ENCODE results near the gene OR6C4.
"Not testable (repeated sequence)": the region's sequence is repeated elsewhere in the genome, so short reads cannot be mapped to it uniquely, and the experiment has no call there.

OR6C4 gene

GRCh38 chr12:55549302-55549701 lies at the start of gene OR6C4:
Gene OR6C4, plus strand, starts transcription at chr12:55549602. Its CDS starts 1,625 bp downstream, at chr12:55551227.
- DNase-seq (ENCODE audit: low spot score) = no peak

GRCh38 chr12:55499810-55500252 lies 49.6 kb upstream of the OR6C4 start:
- peak; percentile 90 for DNase-seq (ENCODE audit: low spot score)

GRCh38 chr12:55501601-55502000 lies 47.8 kb upstream of the OR6C4 start:
- DNase-seq (ENCODE audit: low spot score) = no peak

GRCh38 chr12:55515696-55516095 lies 33.7 kb upstream of the OR6C4 start:
- DNase-seq (ENCODE audit: low spot score) = no peak

GRCh38 chr12:55516391-55516790 lies 33.0 kb upstream of the OR6C4 start:
- DNase-seq (ENCODE audit: low spot score) = no peak

- not testable (repeated sequence) for DNase-seq (ENCODE audit: low spot score)
Observed at GRCh38 chr12:55548235-55548634, 1.2 kb upstream of the OR6C4 start.

GRCh38 chr12:55548756-55549155 lies 646 bp upstream of the OR6C4 start:
- no peak for DNase-seq (ENCODE audit: low spot score)

- no peak for DNase-seq (ENCODE audit: low spot score)
Observed at GRCh38 chr12:55554296-55554695, 4.9 kb downstream of the OR6C4 start.

- DNase-seq (ENCODE audit: low spot score) = not testable (repeated sequence)
Observed at GRCh38 chr12:55570060-55570459, 20.7 kb downstream of the OR6C4 start.

GRCh38 chr12:55570689-55571088 lies 21.3 kb downstream of the OR6C4 start:
- not testable (repeated sequence) for DNase-seq (ENCODE audit: low spot score)

GRCh38 chr12:55572168-55572567 lies 22.8 kb downstream of the OR6C4 start, which contains the start of gene OR2AP1:
Gene OR2AP1, plus strand, starts transcription at chr12:55572468. Its CDS starts 1,947 bp downstream, at chr12:55574415.
- DNase-seq (ENCODE audit: low spot score) = no peak

- no peak for DNase-seq (ENCODE audit: low spot score)
Observed at GRCh38 chr12:55582066-55582465, 32.7 kb downstream of the OR6C4 start.

GRCh38 chr12:55585817-55586216 lies 36.4 kb downstream of the OR6C4 start:
- no peak for DNase-seq (ENCODE audit: low spot score)

GRCh38 chr12:55590152-55590551 lies 40.8 kb downstream of the OR6C4 start:
- DNase-seq (ENCODE audit: low spot score) = not testable (repeated sequence)

Measured in pons (tissue), 1 donor.